Neural cell (in vitro differentiated cells): ENCODE data around the gene LIN7B. TPM values are rescaled to one million over a fixed set of nuclear protein-coding genes. Genes with fewer than 3 reads are reported as not detected.

Experiments used
- H2AFZ ChIP-seq: fragments of 200-600, 300-800 bp; sonication (generic), shearing (Covaris generic); 2 replicates; pipeline ENCODE4 v1.6.0; 2014; ENCODE audit warnings: low read depth, mild to moderate bottlenecking, antibody characterized with exemption, low read length, moderate library complexity
- H3F3A ChIP-seq: fragments of 200-600 bp; shearing (Covaris generic); 2 replicates; pipeline ENCODE4 v1.6.1; 2016; ENCODE audit warnings: mild to moderate bottlenecking, moderate library complexity, mixed read lengths, antibody characterized with exemption, low read length; ENCODE audit not compliant: insufficient read depth, poor library complexity, severe bottlenecking
- H3K27ac ChIP-seq: fragments of 200-600, 300-800 bp; sonication (generic), shearing (Covaris generic); 2 replicates; pipeline ENCODE4 v1.5.1; 2014; ENCODE audit warnings: mild to moderate bottlenecking, low read length, moderate library complexity
- H3K27me3 ChIP-seq: fragments of 300-800, 200-600 bp; sonication (generic), shearing (Covaris generic); 2 replicates; pipeline ENCODE4 v1.6.0; 2014; ENCODE audit warnings: mild to moderate bottlenecking, low read depth, low read length, moderate library complexity; ENCODE audit not compliant: insufficient read depth
- H3K36me3 ChIP-seq: fragments of 300-800, 200-600 bp; sonication (generic), shearing (Covaris generic); 2 replicates; pipeline ENCODE4 v1.5.1; 2014; ENCODE audit warnings: mild to moderate bottlenecking, antibody characterized with exemption, low read length, moderate library complexity; ENCODE audit not compliant: insufficient read depth
- H3K4me2 ChIP-seq: fragments of 300-800, 200-600 bp; sonication (generic), shearing (Covaris generic); 2 replicates; pipeline ENCODE4 v1.6.0; 2014; ENCODE audit warnings: mild to moderate bottlenecking, low read length
- H3K4me3 ChIP-seq: fragments of 300-800, 200-600 bp; sonication (generic), shearing (Covaris generic); 2 replicates; pipeline ENCODE4 v1.5.1; 2014; ENCODE audit warnings: mild to moderate bottlenecking, low read length, moderate library complexity
- H3K79me2 ChIP-seq: fragments of 200-600 bp; shearing (Covaris generic); replicated peaks from 2 replicates; pipeline ENCODE4 v1.6.0; 2014; ENCODE audit warnings: mild to moderate bottlenecking, low read length, moderate library complexity; ENCODE audit not compliant: insufficient read depth
- H3K9ac ChIP-seq: fragments of 300-800, 200-600 bp; sonication (generic), shearing (Covaris generic); 2 replicates; pipeline ENCODE4 v1.6.1; 2016; ENCODE audit warnings: mild to moderate bottlenecking, low read length, mixed read lengths
- H3K9me2 ChIP-seq: fragments of 200-600 bp; shearing (Covaris generic); 2 replicates; pipeline ENCODE4 v1.6.1; 2016; ENCODE audit warnings: mild to moderate bottlenecking, low read length, mixed read lengths; ENCODE audit not compliant: insufficient read depth
- H3K9me3 ChIP-seq: fragments of 200-600, 300-800 bp; sonication (generic), shearing (Covaris generic); 2 replicates; pipeline ENCODE4 v1.6.1; 2016; ENCODE audit warnings: mild to moderate bottlenecking, mixed run types, low read length, moderate library complexity, mixed read lengths
- H4K20me1 ChIP-seq: fragments of 200-600 bp; shearing (Covaris generic); 2 replicates; pipeline ENCODE4 v1.6.1; 2016; ENCODE audit warnings: mild to moderate bottlenecking, mixed run types; ENCODE audit not compliant: insufficient read depth
- CTCF ChIP-seq: fragments of 450-650 bp; IDR thresholded peaks from 2 replicates; pipeline ENCODE4 v1.5.1; 2014; ENCODE audit warnings: antibody characterized with exemption, mild to moderate bottlenecking, moderate library complexity; ENCODE audit not compliant: poor library complexity, severe bottlenecking
- EP300 ChIP-seq: fragments of 450-650 bp; conservative IDR thresholded peaks from 2 replicates; pipeline ENCODE4 v1.6.1; 2014; ENCODE audit warnings: antibody characterized with exemption, mild to moderate bottlenecking, moderate library complexity; ENCODE audit not compliant: poor library complexity, severe bottlenecking
- EZH2 ChIP-seq: fragments of 200-600, 300-800 bp; shearing (Covaris generic), sonication (generic); IDR thresholded peaks from 2 replicates; pipeline ENCODE4 v1.6.1; 2014; ENCODE audit warnings: antibody characterized with exemption, low read length, borderline replicate concordance, mild to moderate bottlenecking; ENCODE audit not compliant: insufficient read depth, poor library complexity, severe bottlenecking
- MXI1 ChIP-seq: fragments of 450-650 bp; conservative IDR thresholded peaks from 2 replicates; pipeline ENCODE4 v1.6.1; 2014; ENCODE audit warnings: antibody characterized with exemption, mild to moderate bottlenecking; ENCODE audit not compliant: poor library complexity, severe bottlenecking
- POLR2AphosphoS5 ChIP-seq: IDR thresholded peaks from 2 replicates; pipeline ENCODE4 v1.6.1; 2012
- RAD21 ChIP-seq: fragments of 450-650 bp; conservative IDR thresholded peaks from 2 replicates; pipeline ENCODE4 v1.6.1; 2014; ENCODE audit warnings: antibody characterized with exemption, mild to moderate bottlenecking, moderate library complexity
- REST ChIP-seq: IDR thresholded peaks from 2 replicates; pipeline ENCODE4 v1.6.1; 2012; ENCODE audit warnings: borderline replicate concordance
- SMC3 ChIP-seq: fragments of 450-650 bp; conservative IDR thresholded peaks from 2 replicates; pipeline ENCODE4 v1.6.1; 2014; ENCODE audit warnings: antibody characterized with exemption, mild to moderate bottlenecking, moderate library complexity; ENCODE audit not compliant: poor library complexity
- TAF1 ChIP-seq: IDR thresholded peaks from 2 replicates; pipeline ENCODE4 v1.6.1; 2012; ENCODE audit warnings: low read depth
- polyA plus RNA-seq: library from polyadenylated mRNA; depleted of rRNA; stranded (reverse); fragments of >200 nt; gene quantifications from 2 replicates; pipeline ENCODE4 v1.2.3, GENCODE V29; 2014

The LIN7B gene
- polyA plus RNA-seq, 1 donor from 2014 or later = 88.7 TPM

- no peak for TF ChIP-seq EZH2
- TF ChIP-seq MXI1 = no peak
- no peak for TF ChIP-seq POLR2AphosphoS5
- no peak for TF ChIP-seq EP300
- no peak for TF ChIP-seq REST
- no peak for TF ChIP-seq TAF1
- TF ChIP-seq RAD21 = no peak
- TF ChIP-seq CTCF = no peak
- TF ChIP-seq SMC3 = no peak
- Histone ChIP-seq H3K9me3 (no peaks in the 10 kb centered on the region), H2AFZ (no peak overlapping the region), H4K20me1 (no peaks in the 10 kb centered on the region), H3K4me2 (no peak overlapping the region), H3K27ac (no peak overlapping the region), H3K9me2 (no peaks in the 10 kb centered on the region), H3K9ac (no peak overlapping the region), H3F3A (no peaks in the 10 kb centered on the region), H3K79me2 (no peaks in the 10 kb centered on the region), H3K4me3 (no peak overlapping the region), H3K36me3 (no peaks in the 10 kb centered on the region), H3K27me3 (peaks cover 46% of the 10 kb centered on the region)
These were observed 42.2 kb upstream of the LIN7B start for GRCh38 chr19:49071860-49072547.

- H4K20me1 ChIP-seq = no peaks in the 10 kb centered on the region
- H3K36me3 ChIP-seq = no peaks in the 10 kb centered on the region
- H3K27me3 ChIP-seq = peaks cover 46% of the 10 kb centered on the region
- H3K9me3 ChIP-seq = no peaks in the 10 kb centered on the region
- TF ChIP-seq MXI1 (no peak), REST (no peak), POLR2AphosphoS5 (no peak), SMC3 (no peak), RAD21 (no peak), CTCF (no peak), EP300 (no peak), TAF1 (no peak), EZH2 (no peak)
- no peak overlapping the region for H3K4me3 ChIP-seq
- H2AFZ ChIP-seq = no peak overlapping the region
- no peaks in the 10 kb centered on the region for H3K79me2 ChIP-seq
- H3F3A ChIP-seq = no peaks in the 10 kb centered on the region
- H3K27ac ChIP-seq = no peak overlapping the region
- H3K4me2 ChIP-seq = no peak overlapping the region
- no peaks in the 10 kb centered on the region for H3K9me2 ChIP-seq
- no peak overlapping the region for H3K9ac ChIP-seq
These were observed 40.4 kb upstream of the LIN7B start for GRCh38 chr19:49073514-49074378.
